OCI-LY7 (cell line): ENCODE data around the gene XYLT1.

ENCODE experiments used
- EZH2phosphoT487 ChIP-seq: fragments of 200-600 bp; sonication (generic); IDR thresholded peaks from 2 replicates; pipeline ENCODE4 v1.6.1; 2018; ENCODE audit warnings: low read depth, borderline replicate concordance, mild to moderate bottlenecking, mixed run types, antibody characterized with exemption, low read length, moderate library complexity, mixed read lengths
- TF ChIP-seq, protein P1 (sequence below): fragments of 200-600 bp; sonication (generic); conservative IDR thresholded peaks from 2 replicates; pipeline ENCODE4 v1.5.1; 2014; ENCODE audit warnings: mild to moderate bottlenecking, antibody characterized with exemption, low read length, moderate library complexity, mixed read lengths

DNA sequence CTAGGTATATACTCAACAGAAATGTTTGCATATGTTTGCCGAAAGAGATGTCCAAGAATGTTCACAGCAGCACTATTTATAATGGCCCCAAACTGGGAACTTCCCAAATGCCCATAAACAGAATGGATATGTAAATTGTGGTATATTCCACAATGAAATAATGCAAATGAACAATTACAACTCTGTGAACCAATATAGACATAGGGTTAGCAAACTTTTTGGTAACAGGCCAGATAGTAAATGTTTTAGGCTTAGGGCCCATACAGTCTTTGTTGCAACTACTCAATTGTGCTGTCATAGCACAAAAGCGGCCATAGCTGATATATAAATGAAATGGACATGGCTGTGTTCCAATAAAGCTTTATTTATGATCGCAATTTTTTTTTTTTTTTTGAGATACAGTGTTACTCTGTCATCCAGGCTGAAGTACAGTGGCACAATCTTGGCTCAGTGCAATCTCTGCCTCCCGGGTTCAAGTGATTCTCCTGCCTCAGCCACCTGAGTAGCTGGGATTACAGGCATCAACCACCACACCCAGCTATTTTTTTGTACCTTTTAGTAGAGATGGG, 16.5 kb downstream of the XYLT1 start:
- TF ChIP-seq, protein P1, sequence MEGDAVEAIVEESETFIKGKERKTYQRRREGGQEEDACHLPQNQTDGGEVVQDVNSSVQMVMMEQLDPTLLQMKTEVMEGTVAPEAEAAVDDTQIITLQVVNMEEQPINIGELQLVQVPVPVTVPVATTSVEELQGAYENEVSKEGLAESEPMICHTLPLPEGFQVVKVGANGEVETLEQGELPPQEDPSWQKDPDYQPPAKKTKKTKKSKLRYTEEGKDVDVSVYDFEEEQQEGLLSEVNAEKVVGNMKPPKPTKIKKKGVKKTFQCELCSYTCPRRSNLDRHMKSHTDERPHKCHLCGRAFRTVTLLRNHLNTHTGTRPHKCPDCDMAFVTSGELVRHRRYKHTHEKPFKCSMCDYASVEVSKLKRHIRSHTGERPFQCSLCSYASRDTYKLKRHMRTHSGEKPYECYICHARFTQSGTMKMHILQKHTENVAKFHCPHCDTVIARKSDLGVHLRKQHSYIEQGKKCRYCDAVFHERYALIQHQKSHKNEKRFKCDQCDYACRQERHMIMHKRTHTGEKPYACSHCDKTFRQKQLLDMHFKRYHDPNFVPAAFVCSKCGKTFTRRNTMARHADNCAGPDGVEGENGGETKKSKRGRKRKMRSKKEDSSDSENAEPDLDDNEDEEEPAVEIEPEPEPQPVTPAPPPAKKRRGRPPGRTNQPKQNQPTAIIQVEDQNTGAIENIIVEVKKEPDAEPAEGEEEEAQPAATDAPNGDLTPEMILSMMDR, result no peak
- TF ChIP-seq EZH2phosphoT487, result no peak
